Amygdala (tissue), 56 donors: Measurements from ENCODE around the gene GRM5.

Experiments used
- DNase-seq, 56 donors: peaks; one replicate each; lab custom pipeline; 2025; lab: John Stamatoyannopoulos, UW

The GRM5 gene

GRCh38 chr11:88744140-88744539 lies 321.6 kb downstream of the GRM5 start:
- DNase-seq, result no peak

DNA sequence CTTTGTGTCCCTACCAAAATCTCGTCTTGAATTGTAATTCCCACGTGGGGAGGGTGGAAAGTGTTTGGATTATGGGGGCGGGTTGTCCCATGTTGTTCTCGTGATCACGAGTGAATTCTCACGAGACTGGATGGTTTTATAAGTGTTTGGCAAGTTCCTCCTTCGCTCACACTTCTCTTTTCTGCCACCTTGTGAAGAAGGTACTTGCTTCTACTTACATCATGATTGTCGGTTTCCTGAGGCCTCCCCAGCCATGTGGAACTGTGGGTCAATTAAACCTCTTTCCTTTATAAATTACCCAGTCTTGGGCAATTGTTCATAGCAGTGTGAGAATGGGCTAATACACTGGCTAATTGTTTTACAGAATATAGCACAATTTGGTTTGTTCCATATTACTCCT lies 326.3 kb downstream of the GRM5 start:
- DNase-seq, result no peak

DNA sequence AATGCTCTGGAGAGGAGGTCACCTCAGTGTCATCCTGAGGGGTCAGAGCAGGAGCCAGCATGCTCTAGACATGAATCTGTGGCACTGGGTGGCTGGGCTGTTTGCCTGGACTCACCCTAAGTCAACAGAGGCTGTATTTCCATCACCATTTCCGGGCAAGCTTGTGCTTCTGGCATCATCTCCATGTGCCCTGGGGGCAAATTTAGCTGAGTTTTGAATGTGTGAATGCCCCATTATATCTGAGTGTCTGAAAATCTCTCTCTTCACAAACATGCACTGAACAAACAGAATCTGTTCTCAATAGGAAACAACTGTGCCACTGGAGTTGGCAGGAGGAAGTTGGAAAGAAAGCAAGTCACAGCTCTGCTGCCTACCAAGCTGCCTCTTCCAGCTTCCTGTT lies 356.2 kb downstream of the GRM5 start:
- peak in 49 of 56 donors; percentile 2 to 75 (median 37) for DNase-seq

DNA sequence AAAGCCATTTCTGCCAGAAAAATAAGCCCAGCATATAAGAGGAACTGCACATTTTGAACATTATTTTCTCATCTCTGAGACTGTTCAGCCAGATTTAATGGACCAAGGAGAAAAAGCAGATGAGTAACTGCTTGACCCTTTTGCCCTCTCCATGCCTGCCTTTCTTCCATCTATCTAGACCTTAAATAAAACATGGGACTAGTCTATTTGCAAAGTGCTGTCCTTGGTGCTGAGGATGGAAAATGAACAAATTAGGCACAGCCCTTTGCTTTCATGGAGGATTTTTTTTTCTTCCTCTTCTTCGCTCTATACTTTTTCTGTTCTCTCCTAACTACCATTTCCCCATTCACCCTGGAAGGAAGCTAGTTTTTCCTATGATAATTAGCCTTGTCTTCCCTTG lies 361.3 kb downstream of the GRM5 start:
- DNase-seq, result no peak

DNA sequence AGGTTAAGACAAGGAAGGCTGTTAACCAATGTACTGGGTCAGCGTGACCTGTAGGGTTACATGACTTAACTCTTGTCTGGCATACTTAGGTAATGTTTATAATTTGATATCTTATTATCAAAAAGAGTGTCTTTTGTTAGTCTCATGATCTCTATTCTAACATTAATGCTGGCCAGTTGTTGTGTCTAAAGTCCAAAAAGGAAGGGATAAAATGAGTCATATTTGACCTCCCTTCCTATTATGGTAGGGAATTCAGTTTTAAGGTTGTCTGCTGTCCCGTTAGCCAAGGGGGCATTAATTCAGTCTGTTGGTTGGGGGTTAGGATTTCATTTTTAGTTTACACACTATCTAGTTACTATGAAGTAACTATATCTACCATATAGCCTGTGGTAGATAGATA lies 364.0 kb downstream of the GRM5 start:
- DNase-seq, result no peak

DNA sequence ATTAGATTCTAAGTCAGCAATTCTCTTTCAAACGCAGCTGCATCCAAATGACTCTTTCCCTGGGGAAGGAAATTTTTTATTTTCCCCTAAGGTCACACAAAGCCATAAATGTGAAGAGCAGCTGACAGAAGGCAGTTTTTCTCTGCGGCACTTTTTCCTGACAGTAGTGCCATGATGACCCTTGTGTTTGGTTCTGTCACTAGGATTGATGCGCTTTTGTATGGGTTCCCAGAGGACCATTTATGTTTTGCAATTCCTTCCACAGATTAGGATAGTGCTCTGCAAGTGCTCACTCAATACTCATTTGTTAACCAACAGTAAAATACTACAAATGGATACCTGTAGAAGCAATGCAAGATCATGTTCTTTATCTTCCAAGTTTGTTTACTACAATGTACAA lies 368.6 kb downstream of the GRM5 start:
- no peak for DNase-seq

DNA sequence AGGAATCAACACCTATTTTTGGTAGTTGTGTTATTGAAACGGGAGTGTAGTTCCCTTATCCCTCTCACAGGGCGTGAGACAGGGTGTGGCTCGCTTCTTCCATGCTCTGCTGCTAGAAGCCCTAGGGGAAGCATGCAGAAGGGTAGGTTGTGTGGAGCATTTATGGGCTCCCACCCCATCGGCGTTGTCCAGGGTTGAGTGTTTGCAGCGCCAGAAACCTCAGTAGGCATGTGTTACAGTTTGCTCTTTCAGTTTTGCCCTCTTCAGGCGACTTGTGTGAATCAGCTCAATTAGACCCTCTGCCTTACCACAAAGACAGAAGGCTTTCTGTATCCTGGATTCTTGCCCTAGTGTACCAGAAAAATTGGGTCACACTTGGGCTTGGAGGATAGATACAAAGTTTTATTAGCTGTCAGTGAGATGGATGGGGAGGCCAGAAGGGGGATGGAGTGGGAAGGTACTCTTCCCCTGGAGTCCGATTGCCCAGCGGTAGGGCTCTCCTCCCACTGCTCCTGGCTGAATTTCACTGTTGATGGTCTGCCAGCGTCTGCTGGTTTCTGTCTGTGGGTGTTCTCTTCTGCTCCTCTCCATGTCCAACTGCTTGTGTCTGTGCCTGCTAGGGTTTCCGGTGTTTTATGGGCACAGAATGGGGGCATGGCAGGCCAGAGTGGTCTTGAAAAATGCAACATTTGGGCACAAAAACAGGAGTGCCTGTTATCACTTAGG lies 369.9 kb downstream of the GRM5 start:
- DNase-seq, result no peak

- DNase-seq, result no peak
Observed at GRCh38 chr11:88692306-88693086, 373.3 kb downstream of the GRM5 start.

DNA sequence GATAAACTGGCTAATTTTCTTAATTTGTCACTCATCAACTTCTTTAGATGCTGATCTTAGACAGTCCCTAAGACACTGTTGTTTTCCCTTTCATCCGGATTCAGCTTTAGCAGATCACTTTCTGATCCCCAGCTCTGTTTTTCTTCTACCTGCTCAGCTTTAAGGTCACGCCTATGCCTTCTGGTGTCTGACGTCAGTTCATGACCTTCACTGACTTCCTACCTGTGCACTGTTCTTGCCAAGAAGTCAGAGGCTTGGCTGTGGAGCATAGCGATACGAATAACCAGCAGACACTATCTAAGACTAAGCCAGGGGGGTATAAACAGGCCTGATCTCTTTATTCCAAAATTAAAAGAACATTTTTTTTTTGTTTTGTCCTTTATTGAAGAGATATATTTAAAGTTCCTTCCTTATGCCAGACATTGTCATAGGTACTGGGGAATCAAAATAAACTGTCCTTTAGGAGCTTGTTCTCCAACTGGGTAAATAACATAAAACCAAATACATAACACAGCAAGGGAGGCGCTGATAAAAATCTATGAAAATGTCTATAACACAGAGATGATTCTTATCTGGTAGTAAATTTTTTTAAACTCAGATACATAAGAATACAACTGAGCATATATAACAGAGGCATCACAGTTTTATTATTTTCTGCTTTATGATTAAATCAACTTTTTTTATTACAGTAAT lies 376.1 kb downstream of the GRM5 start:
- no peak for DNase-seq

- DNase-seq, result no peak
Observed at GRCh38 chr11:88683024-88683423, 382.8 kb downstream of the GRM5 start.

GRCh38 chr11:88680806-88681205 lies 385.0 kb downstream of the GRM5 start:
- no peak for DNase-seq

DNA sequence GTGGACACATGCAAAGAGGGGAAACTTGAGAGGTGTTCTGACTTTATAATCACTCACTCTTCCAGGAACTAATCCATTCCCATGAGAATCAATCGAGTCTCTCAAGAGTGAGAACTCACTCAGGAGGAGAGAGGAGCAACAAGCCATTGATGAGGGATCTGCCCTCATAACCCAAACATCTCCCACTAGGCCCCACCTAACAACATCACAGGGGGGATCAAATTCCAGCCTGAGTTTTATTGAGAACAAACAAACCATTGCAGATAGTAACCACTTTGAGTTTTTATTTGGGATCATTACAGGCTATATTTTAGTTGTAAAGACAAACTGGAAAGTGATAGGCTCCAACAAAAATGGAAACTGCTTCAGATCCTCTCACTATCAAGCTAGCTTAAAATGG lies 399.4 kb downstream of the GRM5 start:
- DNase-seq, result no peak

DNA sequence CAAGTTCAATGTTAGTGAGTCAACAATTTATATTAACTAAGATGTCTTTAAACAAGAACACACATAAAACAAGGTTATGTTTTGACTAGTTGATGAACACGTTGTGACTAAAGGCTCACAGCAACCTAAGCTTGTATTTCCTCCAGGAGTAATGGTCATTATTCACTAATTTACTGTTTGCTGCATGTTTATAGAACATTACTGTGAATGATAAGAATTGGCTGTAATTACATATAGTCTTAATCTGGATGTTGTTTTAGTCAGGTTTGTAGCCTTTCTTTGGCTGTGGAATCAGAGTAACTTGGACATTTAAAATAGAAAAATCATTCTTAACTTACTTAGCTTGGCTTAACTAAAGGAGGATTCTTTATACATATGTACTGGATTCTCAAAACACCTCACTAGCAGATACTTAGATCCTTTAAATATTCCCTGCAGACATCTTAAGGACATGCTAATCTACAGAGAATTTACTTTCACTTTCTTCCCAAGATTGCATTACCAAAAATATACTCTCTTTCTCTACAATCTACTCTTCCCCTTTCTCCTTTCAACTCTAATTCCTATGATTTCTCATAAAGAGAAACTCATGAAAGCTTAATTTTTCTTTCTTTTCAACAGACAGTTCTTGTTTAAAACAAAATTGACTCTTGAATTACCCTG lies 408.6 kb downstream of the GRM5 start:
- no peak for DNase-seq

- no peak for DNase-seq
Observed at GRCh38 chr11:88656283-88656682, 409.5 kb downstream of the GRM5 start.

DNA sequence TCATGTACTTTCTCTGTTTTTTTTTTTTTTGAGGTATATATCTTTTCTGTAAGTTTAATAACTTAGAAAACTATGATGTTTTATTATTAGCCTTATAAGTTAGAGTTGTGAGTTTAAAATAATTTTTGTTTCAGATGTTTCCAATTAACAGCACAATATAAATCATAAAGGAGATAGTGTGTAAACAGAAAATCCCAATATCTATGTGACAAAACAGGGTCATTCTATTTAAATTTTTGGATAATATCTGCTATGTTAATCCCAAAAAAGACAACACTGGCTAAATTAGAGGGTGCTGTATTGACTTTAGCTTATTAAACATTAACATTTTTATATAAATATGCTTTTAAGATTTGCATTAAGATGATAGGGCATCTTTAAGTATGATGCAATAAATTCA lies 410.1 kb downstream of the GRM5 start:
- DNase-seq, result no peak

DNA sequence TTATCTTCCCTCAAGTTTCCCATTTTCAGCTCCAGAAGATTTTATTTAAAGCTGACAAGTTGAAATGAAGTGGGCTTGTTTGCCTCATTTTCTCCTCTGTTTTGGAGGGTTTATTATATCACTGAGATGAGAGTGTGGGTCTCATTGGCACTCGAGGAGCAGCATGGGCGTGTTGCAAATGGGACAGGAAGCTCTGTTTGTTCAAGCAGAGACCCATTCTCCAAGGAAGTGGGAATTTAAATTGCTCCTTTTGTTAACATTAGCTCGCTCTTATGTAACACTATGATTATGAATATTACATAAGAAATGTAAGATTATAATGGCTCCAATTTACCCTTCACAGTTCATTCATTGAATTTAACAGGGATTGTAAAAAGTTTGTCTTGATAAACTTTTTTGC lies 410.6 kb downstream of the GRM5 start:
- DNase-seq, result no peak

DNA sequence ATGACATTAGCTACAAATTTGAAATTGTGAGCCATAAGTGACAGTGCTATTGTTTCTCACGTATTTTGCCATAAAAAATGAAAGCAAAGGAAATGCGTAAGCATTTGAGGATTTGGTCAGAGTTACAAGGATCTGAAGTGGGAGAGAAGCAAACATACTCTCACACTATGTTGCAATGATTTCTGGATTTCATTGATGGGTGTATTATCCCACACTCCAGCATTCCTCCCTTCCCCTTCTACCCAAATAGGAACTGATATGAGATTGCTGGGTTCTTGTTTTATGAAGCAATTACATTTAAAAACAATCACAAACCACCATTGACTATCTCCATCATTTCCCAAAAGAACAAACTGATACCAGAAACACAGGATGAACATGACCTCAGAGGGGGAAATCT lies 414.2 kb downstream of the GRM5 start:
- no peak for DNase-seq

GRCh38 chr11:88644724-88645123 lies 421.1 kb downstream of the GRM5 start:
- no peak for DNase-seq

- no peak for DNase-seq
Observed at GRCh38 chr11:88632163-88632562, 433.6 kb downstream of the GRM5 start.

- DNase-seq, result no peak
Observed at GRCh38 chr11:88631497-88631896, 434.3 kb downstream of the GRM5 start.

DNA sequence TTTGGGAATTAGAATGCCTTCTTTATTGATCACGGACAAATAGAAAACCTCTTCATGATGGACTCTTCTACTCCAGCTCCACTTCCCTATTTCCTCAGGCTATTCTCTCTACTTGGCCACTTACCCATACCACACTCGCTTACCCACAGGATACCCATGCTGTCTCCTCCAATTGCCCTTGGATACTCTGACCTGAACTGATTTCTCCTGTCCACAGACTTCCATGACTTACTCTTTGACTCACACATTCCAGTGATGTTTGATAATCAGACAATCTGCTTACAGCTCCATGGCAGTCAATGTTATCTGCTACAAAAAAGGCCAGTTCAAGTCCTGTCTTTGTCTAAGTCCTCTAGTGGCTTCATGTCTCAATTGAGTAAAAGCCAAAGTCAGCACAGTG lies 436.3 kb downstream of the GRM5 start:
- DNase-seq, result no peak
